HepG2 (cell line): Measurements from ENCODE around the gene PSIP1. TPM values are rescaled to one million over a fixed set of nuclear protein-coding genes. Genes with fewer than 3 reads are reported as not detected.

Experiments
- ARHGAP35 ChIP-seq: sonication (generic); formaldehyde crosslinking; IDR thresholded peaks from 2 replicates; pipeline ENCODE4 v1.9.0; 2022; ENCODE audit warnings: mild to moderate bottlenecking, inconsistent platforms, moderate library complexity, missing genetic modification reagents, borderline replicate concordance
- ARID2 ChIP-seq: sonication (generic); formaldehyde crosslinking; IDR thresholded peaks from 2 replicates; pipeline ENCODE4 v1.8.1; 2022; ENCODE audit warnings: mild to moderate bottlenecking, missing genetic modification reagents, borderline replicate concordance
- ARNTL ChIP-seq: sonication (generic); formaldehyde crosslinking; IDR thresholded peaks from 2 replicates; pipeline ENCODE4 v1.4.0; 2020; ENCODE audit warnings: mild to moderate bottlenecking, missing genetic modification reagents
- CBX1 ChIP-seq: IDR thresholded peaks from one replicate; pipeline ENCODE4 v1.6.1; 2016; ENCODE audit warnings: antibody characterized with exemption, low read depth
- CTCF ChIP-seq: sonication (generic); formaldehyde crosslinking; IDR thresholded peaks from 2 replicates; pipeline ENCODE4 v1.5.0; 2020; ENCODE audit warnings: mild to moderate bottlenecking, missing genetic modification reagents, moderate library complexity
- DRAP1 ChIP-seq: IDR thresholded peaks from 2 replicates; pipeline ENCODE4 v1.6.1; 2016; ENCODE audit warnings: missing genetic modification reagents, missing compliant biosample characterization
- FOXC1 ChIP-seq: sonication (generic); formaldehyde crosslinking; IDR thresholded peaks from 2 replicates; pipeline ENCODE4 v1.8.0; 2022; ENCODE audit warnings: mild to moderate bottlenecking, missing genetic modification reagents, borderline replicate concordance
- FOXJ3 ChIP-seq: sonication (generic); formaldehyde crosslinking; IDR thresholded peaks from 2 replicates; pipeline ENCODE4 v1.4.0; 2020; ENCODE audit warnings: missing genetic modification reagents, mild to moderate bottlenecking, borderline replicate concordance
- GATA4 ChIP-seq: sonication (generic); IDR thresholded peaks from 2 replicates; pipeline ENCODE4 v1.6.1; 2016; ENCODE audit warnings: antibody characterized with exemption, low read depth, borderline replicate concordance
- KLF12 ChIP-seq: sonication (generic); formaldehyde crosslinking; IDR thresholded peaks from 2 replicates; pipeline ENCODE4 v1.4.0; 2020; ENCODE audit warnings: missing genetic modification reagents, borderline replicate concordance
- MTF2 ChIP-seq: sonication (generic); formaldehyde crosslinking; IDR thresholded peaks from 2 replicates; pipeline ENCODE4 v1.5.0; 2020; ENCODE audit warnings: missing genetic modification reagents, borderline replicate concordance
- MXD4 ChIP-seq: IDR thresholded peaks from 2 replicates; pipeline ENCODE4 v1.6.1; 2016; ENCODE audit warnings: mild to moderate bottlenecking, missing biosample characterization, missing genetic modification reagents
- SRY ChIP-seq: sonication (generic); formaldehyde crosslinking; IDR thresholded peaks from 2 replicates; pipeline ENCODE4 v1.8.0; 2022; ENCODE audit warnings: mild to moderate bottlenecking, missing genetic modification reagents
- TSC22D2 ChIP-seq: sonication (generic); formaldehyde crosslinking; IDR thresholded peaks from 2 replicates; pipeline ENCODE4 v1.5.1; 2020; ENCODE audit warnings: missing genetic modification reagents, mild to moderate bottlenecking, borderline replicate concordance
- ZFX ChIP-seq: sonication (generic); formaldehyde crosslinking; IDR thresholded peaks from 2 replicates; pipeline ENCODE4 v1.4.0; 2020; ENCODE audit warnings: mild to moderate bottlenecking, low read depth, missing genetic modification reagents, moderate library complexity
- ZNF232 ChIP-seq: sonication (generic); formaldehyde crosslinking; IDR thresholded peaks from 2 replicates; pipeline ENCODE4 v1.4.0; 2020; ENCODE audit warnings: missing genetic modification reagents, borderline replicate concordance
- ZNF256 ChIP-seq: sonication (generic); formaldehyde crosslinking; conservative IDR thresholded peaks from 2 replicates; pipeline ENCODE4 v1.4.0; 2020; ENCODE audit warnings: missing genetic modification reagents
- ZNF460 ChIP-seq: sonication (generic); formaldehyde crosslinking; IDR thresholded peaks from 2 replicates; pipeline ENCODE4 v1.5.1; 2020; ENCODE audit warnings: missing genetic modification reagents, mild to moderate bottlenecking, borderline replicate concordance
- ZNF614 ChIP-seq: IDR thresholded peaks from 2 replicates; pipeline ENCODE4 v1.6.1; 2018; ENCODE audit warnings: missing biosample characterization, missing genetic modification reagents, inconsistent platforms, borderline replicate concordance
- ZNF619 ChIP-seq: sonication (generic); formaldehyde crosslinking; IDR thresholded peaks from 2 replicates; pipeline ENCODE4 v1.4.0; 2020; ENCODE audit warnings: mild to moderate bottlenecking, missing genetic modification reagents
- ZNF644 ChIP-seq: IDR thresholded peaks from 2 replicates; pipeline ENCODE4 v1.6.1; 2016; ENCODE audit warnings: low read depth
- ZNF746 ChIP-seq: sonication (generic); formaldehyde crosslinking; IDR thresholded peaks from 2 replicates; pipeline ENCODE4 v1.8.0; 2022; ENCODE audit warnings: mild to moderate bottlenecking, missing genetic modification reagents
- ZNF772 ChIP-seq: sonication (generic); formaldehyde crosslinking; IDR thresholded peaks from 2 replicates; pipeline ENCODE4 v1.5.0; 2020; ENCODE audit warnings: mild to moderate bottlenecking, missing genetic modification reagents
- ZNF841 ChIP-seq: sonication (generic); formaldehyde crosslinking; IDR thresholded peaks from 2 replicates; pipeline ENCODE4 v1.8.1; 2023; ENCODE audit warnings: missing genetic modification reagents, borderline replicate concordance
- ZSCAN22 ChIP-seq: sonication (generic); formaldehyde crosslinking; IDR thresholded peaks from 2 replicates; pipeline ENCODE4 v1.4.0; 2020; ENCODE audit warnings: mild to moderate bottlenecking, missing genetic modification reagents
- polyA plus RNA-seq, 8 experiments: library from polyadenylated mRNA; depleted of rRNA in 3 of 8; stranded (reverse) in 7 of 8; unstranded in 1 of 8; fragments of >200 nt; fragmentation: Illumina TruSeq in 4 of 8; extraction: Trizol in 4 of 8; gene quantifications; 2 replicates each; pipeline versions ENCODE4 v1.2.1 to v1.2.3, GENCODE V29; 2011 to 2016; ENCODE audit warnings: low read depth in 4 of 8, missing spikeins in 1 of 8, mixed read lengths in 1 of 8; ENCODE audit not compliant: insufficient read depth in 1 of 8
- total RNA-seq, 5 experiments: library from RNA; depleted of rRNA; stranded (reverse); fragments of >200 nt; fragmentation: Illumina TruSeq; extraction: Trizol; gene quantifications; 2 replicates each; pipeline ENCODE4 v1.2.3, GENCODE V29; 2016; ENCODE audit warnings: low read depth in 1 of 5
- TF ChIP-seq, protein P1 (sequence below): sonication (generic); formaldehyde crosslinking; IDR thresholded peaks from 2 replicates; pipeline ENCODE4 v1.4.0; 2020; ENCODE audit warnings: missing genetic modification reagents
- TF ChIP-seq, protein P2 (sequence below): IDR thresholded peaks from 2 replicates; pipeline ENCODE4 v1.6.1; 2012; ENCODE audit warnings: inconsistent platforms

PSIP1 gene
- total and polyA plus RNA-seq, 2 of the 13 experiments (the other 11 are each of a cell fraction or from before 2014, with no cell fraction given) = 12.6 to 46.4 TPM

- no peak; the same call in 1 of the 2 replicates for TF ChIP-seq ZNF256
- TF ChIP-seq ZNF232 (CRISPR knock-in tag) = peak; percentile 81; the same call in 1 of the 2 replicates
- TF ChIP-seq ZNF460 (CRISPR knock-in tag) = no peak; the same call in 1 of the 2 replicates
- TF ChIP-seq ZNF772 (CRISPR knock-in tag) = peak; percentile 89
- peak; percentile 78 for TF ChIP-seq MXD4 (CRISPR knock-in tag)
- TF ChIP-seq, protein P1, sequence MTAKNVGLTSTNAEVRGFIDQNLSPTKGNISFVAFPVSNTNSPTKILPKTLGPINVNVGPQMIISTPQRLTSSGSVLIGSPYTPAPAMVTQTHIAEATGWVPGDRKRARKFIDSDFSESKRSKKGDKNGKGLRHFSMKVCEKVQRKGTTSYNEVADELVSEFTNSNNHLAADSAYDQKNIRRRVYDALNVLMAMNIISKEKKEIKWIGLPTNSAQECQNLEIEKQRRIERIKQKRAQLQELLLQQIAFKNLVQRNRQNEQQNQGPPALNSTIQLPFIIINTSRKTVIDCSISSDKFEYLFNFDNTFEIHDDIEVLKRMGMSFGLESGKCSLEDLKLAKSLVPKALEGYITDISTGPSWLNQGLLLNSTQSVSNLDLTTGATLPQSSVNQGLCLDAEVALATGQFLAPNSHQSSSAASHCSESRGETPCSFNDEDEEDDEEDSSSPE = peak; percentile 78; the same call in 1 of the 2 replicates
- peak; percentile 63; the same call in 1 of the 2 replicates for TF ChIP-seq SRY (CRISPR knock-in tag)
- TF ChIP-seq ARID2 (CRISPR knock-in tag) = peak; percentile 28; the same call in 1 of the 2 replicates
- peak; percentile 82; the same call in 1 of the 2 replicates for TF ChIP-seq FOXC1 (CRISPR knock-in tag)
- peak; percentile 81 for TF ChIP-seq ZNF614 (CRISPR knock-in tag)
- no peak for TF ChIP-seq ZSCAN22
- no peak for TF ChIP-seq TSC22D2 (CRISPR knock-in tag)
- 0 out of 2 replicates have a peak, but pooled peaks have one; percentile 1 for TF ChIP-seq CTCF (CRISPR knock-in tag)
- TF ChIP-seq ARHGAP35 = no peak; the same call in 1 of the 2 replicates
- TF ChIP-seq FOXJ3 = peak; percentile 75; the same call in 1 of the 2 replicates
- no peak for TF ChIP-seq ZNF644 (CRISPR knock-in tag)
- TF ChIP-seq ZFX (CRISPR knock-in tag) = peak; percentile 93
- TF ChIP-seq KLF12 (CRISPR knock-in tag) = peak; percentile 98
- TF ChIP-seq DRAP1 (CRISPR knock-in tag) = peak; percentile 83
- TF ChIP-seq, protein P2, sequence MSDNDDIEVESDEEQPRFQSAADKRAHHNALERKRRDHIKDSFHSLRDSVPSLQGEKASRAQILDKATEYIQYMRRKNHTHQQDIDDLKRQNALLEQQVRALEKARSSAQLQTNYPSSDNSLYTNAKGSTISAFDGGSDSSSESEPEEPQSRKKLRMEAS = peak; percentile 89
- peak; percentile 93 for TF ChIP-seq MTF2 (CRISPR knock-in tag)
- TF ChIP-seq GATA4 = peak; percentile 67; the same call in 1 of the 2 replicates
- TF ChIP-seq ZNF746 (CRISPR knock-in tag) = 0 out of 2 replicates have a peak, but pooled peaks have one; percentile 58
- no peak for TF ChIP-seq CBX1
- TF ChIP-seq ARNTL = peak; percentile 53
- peak; percentile 69; the same call in 1 of the 2 replicates for TF ChIP-seq ZNF619 (CRISPR knock-in tag)
- no peak for TF ChIP-seq ZNF841 (CRISPR knock-in tag)
These were observed 88.2 kb downstream of the PSIP1 start, which contains the start of gene SNAPC3 (continued) for GRCh38 chr9:15422372-15423230.
